Measurements from ENCODE around the gene FCGR2B.
"Not testable (repeated sequence)": the region's sequence is repeated elsewhere in the genome, so short reads cannot be mapped to it uniquely, and the experiment has no call there.

Gene FCGR2B

DNA sequence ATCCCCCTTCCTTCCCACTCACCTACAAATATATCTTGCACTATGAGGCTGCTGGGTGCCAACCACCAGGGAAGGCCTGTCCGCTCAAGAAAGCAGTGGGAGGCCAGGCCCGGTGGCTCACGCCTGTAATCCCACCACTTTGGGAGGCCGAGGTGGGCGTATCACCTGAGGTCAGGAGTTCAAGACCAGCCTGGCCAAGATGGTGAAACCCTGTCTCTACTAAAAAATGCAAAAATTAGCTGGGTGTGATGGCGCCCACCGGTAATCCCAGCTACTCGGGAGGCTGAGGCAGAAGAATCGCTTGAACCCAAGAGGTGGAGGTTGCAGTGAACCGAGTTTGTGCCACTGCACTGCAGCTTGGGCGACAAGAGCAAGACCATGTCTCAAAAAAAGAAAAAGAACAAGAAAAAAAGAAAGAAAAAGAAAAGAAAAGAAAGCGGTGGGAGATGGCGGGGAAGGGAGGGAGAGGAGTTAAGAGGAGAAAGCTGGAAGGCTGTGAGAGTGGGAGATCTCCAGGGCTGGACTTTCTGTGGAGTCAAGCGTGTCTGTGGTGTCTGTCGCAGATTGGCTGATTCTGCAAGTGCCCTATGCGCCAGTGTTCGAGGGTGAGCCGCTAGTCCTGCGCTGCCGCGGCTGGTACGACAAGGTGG lies 62.4 kb downstream of the FCGR2B start:
- in situ Hi-C loops (cut with MboI; ENCODE audit: low sequenced_read_pairs): loop anchor here (25.0 kb wide), 1 partner anchor 538 kb away; the partner anchor contains the start of genes ADAMTS4 and B4GALT3
- not testable (repeated sequence) for H3K9me3 ChIP-seq; H3K27me3 ChIP-seq (ENCODE audit: low read depth); DNase-seq (ENCODE audit: low spot score in 2 of 2); H3K4me1 ChIP-seq; H3K36me3 ChIP-seq (replicated peaks)
- peak overlapping the region; percentile 72 for H3K4me3 ChIP-seq

DNA sequence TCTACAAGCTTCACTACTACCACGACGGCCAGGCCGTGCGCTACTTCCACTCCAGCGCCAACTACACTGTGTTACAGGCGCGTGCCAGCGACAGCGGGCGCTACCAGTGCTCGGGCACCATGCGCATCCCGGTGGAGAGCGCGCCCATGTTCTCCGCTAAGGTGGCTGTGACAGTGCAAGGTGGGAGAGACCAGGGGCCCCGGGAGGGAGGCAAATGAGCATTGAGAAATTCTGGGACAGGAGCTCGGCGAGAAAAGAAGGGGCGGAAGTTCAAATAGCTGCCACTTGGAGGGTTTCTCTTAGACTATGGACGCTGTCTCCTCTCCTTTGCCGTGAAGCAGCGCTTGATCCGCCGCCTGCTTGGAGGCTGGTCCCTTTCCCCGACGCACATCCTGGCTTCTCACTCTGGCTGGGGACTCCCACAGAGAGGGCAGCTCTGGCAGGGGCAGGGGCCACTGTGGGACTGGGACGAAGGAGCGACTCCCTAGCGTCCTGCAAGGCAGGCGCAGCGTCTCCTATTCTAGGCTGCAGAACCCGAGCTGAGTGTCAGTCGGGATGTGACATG lies 63.0 kb downstream of the FCGR2B start:
- H3K36me3 ChIP-seq (replicated peaks): no peaks in the 10 kb centered on the region
- H3K4me3 ChIP-seq: peak overlapping the region; percentile 72
- in situ Hi-C loops (cut with MboI; ENCODE audit: low sequenced_read_pairs): loop anchor here (25.0 kb wide), 1 partner anchor 539 kb away; the partner anchor contains the start of genes ADAMTS4 and B4GALT3
- H3K4me1 ChIP-seq: peaks cover 4% of the 10 kb centered on the region; the same call in 1 of the 2 replicates
- peaks cover 10% of the 10 kb centered on the region for H3K27me3 ChIP-seq (ENCODE audit: low read depth)
- DNase-seq (ENCODE audit: low spot score in 2 of 2): peak; percentile 43 to 56
- no peaks in the 10 kb centered on the region for H3K9me3 ChIP-seq

DNA sequence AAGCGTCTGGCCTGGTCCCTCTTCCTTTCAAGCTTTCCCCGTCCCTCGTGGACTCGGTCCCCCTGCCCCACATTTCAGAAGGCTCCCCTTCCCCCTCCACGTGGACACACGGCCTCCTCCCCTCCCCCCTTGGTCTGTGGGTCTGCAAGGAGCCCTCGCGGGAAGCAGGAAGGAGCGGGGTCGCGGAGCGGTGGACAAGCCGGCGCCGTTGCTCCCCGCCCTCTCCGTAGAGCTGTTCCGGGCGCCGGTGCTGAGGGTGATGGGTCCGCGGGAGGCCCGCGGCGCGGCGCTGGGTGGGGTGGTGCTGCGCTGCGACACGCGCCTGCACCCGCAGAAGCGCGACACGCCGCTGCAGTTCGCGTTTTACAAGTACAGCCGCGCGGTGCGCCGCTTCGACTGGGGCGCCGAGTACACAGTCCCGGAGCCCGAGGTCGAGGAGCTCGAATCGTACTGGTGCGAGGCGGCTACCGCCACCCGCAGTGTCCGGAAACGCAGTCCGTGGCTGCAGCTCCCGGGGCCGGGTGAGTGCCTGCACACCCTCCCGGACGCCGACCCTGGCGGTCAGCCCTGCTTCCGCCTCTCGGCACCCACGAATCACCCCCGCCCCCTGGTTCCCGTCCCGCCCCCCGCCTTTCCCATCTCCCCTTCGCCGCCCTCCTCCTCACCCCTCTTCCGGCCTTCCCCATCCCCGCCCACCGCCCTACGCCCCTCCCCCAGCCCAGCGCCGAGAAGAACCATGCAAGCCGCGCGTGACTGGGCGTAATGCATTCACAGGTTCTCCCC lies 63.7 kb downstream of the FCGR2B start:
- H3K4me3 ChIP-seq: peak overlapping the region; percentile 72
- peak; percentile 79 to 95 for DNase-seq (ENCODE audit: low spot score in 2 of 2)
- no peaks in the 10 kb centered on the region for H3K36me3 ChIP-seq (replicated peaks)
- H3K9me3 ChIP-seq: no peaks in the 10 kb centered on the region
- H3K4me1 ChIP-seq: peaks cover 4% of the 10 kb centered on the region; the same call in 1 of the 2 replicates
- in situ Hi-C loops (cut with MboI; ENCODE audit: low sequenced_read_pairs): loop anchor here (25.0 kb wide), 1 partner anchor 539 kb away; the partner anchor contains the start of genes ADAMTS4 and B4GALT3
- H3K27me3 ChIP-seq (ENCODE audit: low read depth): peaks cover 17% of the 10 kb centered on the region

DNA sequence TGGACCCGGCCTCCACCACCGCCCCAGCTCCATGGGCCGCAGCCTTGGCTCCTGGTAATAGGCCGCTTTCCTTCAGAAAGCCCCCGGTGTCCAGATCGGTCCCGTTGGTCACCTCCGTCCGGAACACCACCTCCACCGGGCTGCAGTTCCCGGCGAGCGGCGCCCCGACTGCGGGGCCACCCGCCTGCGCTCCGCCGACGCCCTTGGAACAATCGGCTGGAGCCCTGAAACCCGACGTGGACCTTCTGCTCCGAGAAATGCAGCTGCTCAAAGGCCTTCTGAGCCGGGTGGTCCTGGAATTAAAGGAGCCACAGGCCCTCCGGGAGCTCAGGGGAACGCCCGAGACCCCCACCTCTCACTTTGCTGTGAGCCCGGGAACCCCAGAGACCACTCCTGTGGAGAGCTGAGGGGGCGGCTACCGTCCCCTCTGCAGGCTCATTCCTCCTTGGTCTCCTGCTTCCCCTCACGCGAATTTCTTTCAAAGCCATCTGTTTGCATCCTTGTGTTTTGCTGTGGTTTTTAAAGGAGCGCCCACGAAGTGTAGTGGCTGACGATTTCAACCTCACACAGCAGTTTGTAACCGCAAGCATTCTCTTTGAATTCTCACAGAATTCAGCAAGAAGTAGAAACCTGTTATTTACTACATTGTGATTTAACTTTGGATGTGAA lies 64.4 kb downstream of the FCGR2B start:
- peaks cover 17% of the 10 kb centered on the region for H3K27me3 ChIP-seq (ENCODE audit: low read depth)
- no peak for DNase-seq (ENCODE audit: low spot score in 2 of 2)
- in situ Hi-C loops (cut with MboI; ENCODE audit: low sequenced_read_pairs): loop anchor here (25.0 kb wide), 1 partner anchor 540 kb away; the partner anchor contains the start of genes ADAMTS4 and B4GALT3

More for the DNA sequence above, 64.4 kb downstream of the FCGR2B start:
- Histone ChIP-seq H3K36me3 (replicated peaks) (no peaks in the 10 kb centered on the region), H3K4me1 (peaks cover 4% of the 10 kb centered on the region; the same call in 1 of the 2 replicates), H3K4me3 (peak overlapping the region; percentile 72), H3K9me3 (no peaks in the 10 kb centered on the region)
